ENCODE measurements around the gene RO60. TPM values are rescaled to one million over a fixed set of nuclear protein-coding genes. Genes with fewer than 3 reads are reported as not detected.

The RO60 gene
- total RNA-seq, 2 experiments from 2014 or later: 64.4 to 67.5 TPM

- no peak for DNase-seq
- H3K36me3 Mint-ChIP-seq (ENCODE audit: low read depth): peaks cover 20% of the 10 kb centered on the region
- no peaks in the 10 kb centered on the region for H3K9me3 Mint-ChIP-seq
- ChIA-PET CTCF (interaction anchor here (0.6 to 1.2 kb wide), 2 partner anchors 35 to 330 kb away, joined by 3 read pairs; no protein-coding TSS in a partner anchor), POLR2A (no interaction called here)
- peaks cover 53% of the 10 kb centered on the region for H3K4me1 Mint-ChIP-seq
- no peaks in the 10 kb centered on the region for H3K27me3 Mint-ChIP-seq
- no peak overlapping the region for H3K4me3 Mint-ChIP-seq
- no peak overlapping the region for H3K27ac Mint-ChIP-seq
Observed at GRCh38 chr1:193066606-193067005, 7.2 kb downstream of the RO60 start.

- Mint-ChIP-seq H3K4me3 (no peak overlapping the region), H3K36me3 (ENCODE audit: low read depth) (peaks cover 20% of the 10 kb centered on the region), H3K9me3 (no peaks in the 10 kb centered on the region), H3K27ac (no peak overlapping the region), H3K4me1 (peaks cover 47% of the 10 kb centered on the region), H3K27me3 (no peaks in the 10 kb centered on the region)
- ChIA-PET POLR2A (no interaction called here), CTCF (no interaction called here)
- no peak for DNase-seq
Observed at GRCh38 chr1:193068013-193068412, 8.6 kb downstream of the RO60 start.

GRCh38 chr1:193069748-193070385, 10.5 kb downstream of the RO60 start:
- Mint-ChIP-seq H3K4me1 (peaks cover 40% of the 10 kb centered on the region), H3K27me3 (no peaks in the 10 kb centered on the region), H3K36me3 (ENCODE audit: low read depth) (peaks cover 26% of the 10 kb centered on the region), H3K4me3 (no peak overlapping the region), H3K9me3 (no peaks in the 10 kb centered on the region), H3K27ac (peak overlapping the region; percentile 44)
- CTCF ChIA-PET: interaction anchor here (0.6 to 3.5 kb wide), 9 partner anchors 9 to 499 kb away, joined by 3 to 22 read pairs (median 4); partner anchors contain the start of genes CDC73, RO60 and UCHL5
- DNase-seq: no peak
- POLR2A ChIA-PET: interaction anchor here (0.5 to 3.5 kb wide), 3 partner anchors 10 to 49 kb away, joined by 3 to 37 read pairs (median 3); partner anchors contain the start of genes RO60 and UCHL5

GRCh38 chr1:193070386-193070753, 11.0 kb downstream of the RO60 start:
- Mint-ChIP-seq H3K4me3 (no peak overlapping the region), H3K27me3 (no peaks in the 10 kb centered on the region), H3K9me3 (no peaks in the 10 kb centered on the region), H3K4me1 (peaks cover 40% of the 10 kb centered on the region), H3K36me3 (ENCODE audit: low read depth) (peaks cover 26% of the 10 kb centered on the region), H3K27ac (peak overlapping the region; percentile 44)
- ChIA-PET CTCF (interaction anchor here (0.7 to 3.5 kb wide), 5 partner anchors 10 to 264 kb away, joined by 3 to 22 read pairs (median 5); partner anchors contain the start of genes CDC73, RO60 and UCHL5), POLR2A (interaction anchor here (1.2 to 3.5 kb wide), 2 partner anchors 11 to 33 kb away, joined by 3 to 37 read pairs; partner anchors contain the start of genes RO60 and UCHL5)
- DNase-seq: no peak

GRCh38 chr1:193070942-193071341, 11.5 kb downstream of the RO60 start:
- Mint-ChIP-seq H3K27ac (peak overlapping the region; percentile 75), H3K27me3 (no peaks in the 10 kb centered on the region), H3K36me3 (ENCODE audit: low read depth) (peaks cover 31% of the 10 kb centered on the region), H3K4me1 (peaks cover 40% of the 10 kb centered on the region), H3K9me3 (no peaks in the 10 kb centered on the region), H3K4me3 (peak overlapping the region; percentile 15)
- CTCF ChIA-PET: interaction anchor here (1.3 to 3.5 kb wide), 3 partner anchors 12 to 264 kb away, joined by 3 to 22 read pairs (median 12); partner anchors contain the start of genes CDC73, RO60 and UCHL5
- POLR2A ChIA-PET: interaction anchor here (3.5 kb wide), 1 partner anchor 11 kb away, joined by 37 read pairs; the partner anchor contains the start of genes RO60 and UCHL5
- DNase-seq: peak; percentile 27

- Mint-ChIP-seq H3K9me3 (peaks cover 8% of the 10 kb centered on the region), H3K4me3 (no peak overlapping the region), H3K27me3 (no peaks in the 10 kb centered on the region), H3K4me1 (peaks cover 6% of the 10 kb centered on the region), H3K36me3 (ENCODE audit: low read depth) (peaks cover 69% of the 10 kb centered on the region), H3K27ac (no peak overlapping the region)
- no peak for DNase-seq
- CTCF ChIA-PET: no interaction called here
- POLR2A ChIA-PET: no interaction called here
Observed at GRCh38 chr1:193077991-193078390, 18.6 kb downstream of the RO60 start.

GRCh38 chr1:193079187-193079586, 19.8 kb downstream of the RO60 start:
- peaks cover 8% of the 10 kb centered on the region for H3K9me3 Mint-ChIP-seq
- peaks cover 5% of the 10 kb centered on the region for H3K4me1 Mint-ChIP-seq
- no peaks in the 10 kb centered on the region for H3K27me3 Mint-ChIP-seq
- CTCF ChIA-PET: no interaction called here
- no peak for DNase-seq
- H3K4me3 Mint-ChIP-seq: no peak overlapping the region
- POLR2A ChIA-PET: interaction anchor here (1.3 kb wide), 1 partner anchor 42 kb away, joined by 3 read pairs; the partner anchor contains the start of gene CDC73
- no peak overlapping the region for H3K27ac Mint-ChIP-seq
- H3K36me3 Mint-ChIP-seq (ENCODE audit: low read depth): peaks cover 72% of the 10 kb centered on the region

GRCh38 chr1:193083365-193084088, 24.1 kb downstream of the RO60 start:
- Mint-ChIP-seq H3K36me3 (ENCODE audit: low read depth) (peaks cover 61% of the 10 kb centered on the region), H3K9me3 (no peaks in the 10 kb centered on the region), H3K27ac (no peak overlapping the region), H3K4me1 (no peaks in the 10 kb centered on the region), H3K27me3 (no peaks in the 10 kb centered on the region), H3K4me3 (no peak overlapping the region)
- no peak for DNase-seq
- POLR2A ChIA-PET: interaction anchor here (0.9 kb wide), 1 partner anchor 23 kb away, joined by 3 read pairs; no protein-coding TSS in a partner anchor
- CTCF ChIA-PET: no interaction called here

GRCh38 chr1:193085263-193085662, 25.9 kb downstream of the RO60 start:
- H3K9me3 Mint-ChIP-seq: no peaks in the 10 kb centered on the region

GRCh38 chr1:193086342-193086741, 26.9 kb downstream of the RO60 start:
- CTCF ChIA-PET: no interaction called here
- DNase-seq: no peak
- no peaks in the 10 kb centered on the region for H3K4me1 Mint-ChIP-seq
- H3K4me3 Mint-ChIP-seq: no peak overlapping the region
- POLR2A ChIA-PET: no interaction called here
- H3K36me3 Mint-ChIP-seq (ENCODE audit: low read depth): peaks cover 50% of the 10 kb centered on the region
- no peaks in the 10 kb centered on the region for H3K27me3 Mint-ChIP-seq
- no peaks in the 10 kb centered on the region for H3K9me3 Mint-ChIP-seq
- H3K27ac Mint-ChIP-seq: no peak overlapping the region

More at GRCh38 chr1:193085263-193085662, 25.9 kb downstream of the RO60 start:
- ChIA-PET POLR2A (interaction anchor here (0.6 kb wide), 1 partner anchor 550 kb away, joined by 3 read pairs; no protein-coding TSS in a partner anchor), CTCF (interaction anchor here (1.0 kb wide), 1 partner anchor 38 kb away, joined by 4 read pairs; no protein-coding TSS in a partner anchor)
- H3K36me3 Mint-ChIP-seq (ENCODE audit: low read depth): peaks cover 52% of the 10 kb centered on the region
- no peaks in the 10 kb centered on the region for H3K27me3 Mint-ChIP-seq
- H3K4me3 Mint-ChIP-seq: no peak overlapping the region
- no peaks in the 10 kb centered on the region for H3K4me1 Mint-ChIP-seq
- no peak overlapping the region for H3K27ac Mint-ChIP-seq
- DNase-seq: no peak

- no peak overlapping the region for H3K4me3 Mint-ChIP-seq
- H3K9me3 Mint-ChIP-seq: no peaks in the 10 kb centered on the region
- no peaks in the 10 kb centered on the region for H3K27me3 Mint-ChIP-seq
- ChIA-PET CTCF (interaction anchor here (0.7 kb wide), 1 partner anchor 16 kb away, joined by 4 read pairs; no protein-coding TSS in a partner anchor), POLR2A (no interaction called here)
- no peak for DNase-seq
- H3K36me3 Mint-ChIP-seq (ENCODE audit: low read depth): peaks cover 40% of the 10 kb centered on the region
- H3K4me1 Mint-ChIP-seq: no peaks in the 10 kb centered on the region
- no peak overlapping the region for H3K27ac Mint-ChIP-seq
Observed at GRCh38 chr1:193087893-193088292, 28.5 kb downstream of the RO60 start.

GRCh38 chr1:193090865-193091264, 31.5 kb downstream of the RO60 start:
- no peaks in the 10 kb centered on the region for H3K9me3 Mint-ChIP-seq
- H3K4me3 Mint-ChIP-seq: no peak overlapping the region
- no peak for DNase-seq
- no peaks in the 10 kb centered on the region for H3K4me1 Mint-ChIP-seq
- no peak overlapping the region for H3K27ac Mint-ChIP-seq
- ChIA-PET POLR2A (no interaction called here), CTCF (interaction anchor here (1.3 kb wide), 1 partner anchor 13 kb away, joined by 3 read pairs; no protein-coding TSS in a partner anchor)
- H3K36me3 Mint-ChIP-seq (ENCODE audit: low read depth): peaks cover 28% of the 10 kb centered on the region
- H3K27me3 Mint-ChIP-seq: no peaks in the 10 kb centered on the region

GRCh38 chr1:193094112-193094511, 34.7 kb downstream of the RO60 start:
- DNase-seq: no peak
- H3K9me3 Mint-ChIP-seq: no peaks in the 10 kb centered on the region
- ChIA-PET CTCF (no interaction called here), POLR2A (interaction anchor here (1.8 kb wide), 1 partner anchor 10 kb away, joined by 7 read pairs; the partner anchor contains the start of gene GLRX2)
- H3K4me3 Mint-ChIP-seq: no peak overlapping the region
- H3K4me1 Mint-ChIP-seq: no peaks in the 10 kb centered on the region
- H3K27me3 Mint-ChIP-seq: no peaks in the 10 kb centered on the region
- H3K27ac Mint-ChIP-seq: no peak overlapping the region
- H3K36me3 Mint-ChIP-seq (ENCODE audit: low read depth): peaks cover 36% of the 10 kb centered on the region

Data from activated CD4-positive, alpha-beta memory T cell treated with anti-CD3 and anti-CD28 coated beads, Interleukin-2, amount 10 ng/mL, durations not matched to agents 7 days and 5 days (primary cell).